Brain microvascular endothelial cell (primary cell): ENCODE measurements around the gene ASAP3.

ENCODE experiments used
- DNase-seq: peaks from one replicate; pipeline ENCODE4 v3.0.0-alpha.2; 2020
- H3K27ac ChIP-seq: fragments of 250-450 bp; sonication (Bioruptor Pico); 2 replicates; pipeline ENCODE4 v1.5.1; 2020; ENCODE audit warnings: mild to moderate bottlenecking, moderate library complexity
- H3K27me3 ChIP-seq: fragments of 250-450 bp; sonication (Bioruptor Pico); replicated peaks from 2 replicates; pipeline ENCODE4 v1.5.1; 2020; ENCODE audit warnings: mild to moderate bottlenecking
- H3K36me3 ChIP-seq: fragments of 250-450 bp; sonication (Bioruptor Pico); replicated peaks from 2 replicates; pipeline ENCODE4 v1.5.1; 2020; ENCODE audit warnings: mild to moderate bottlenecking
- H3K4me3 ChIP-seq: 2 replicates; pipeline ENCODE4 v1.5.1; 2011; ENCODE audit warnings: low read depth, mild to moderate bottlenecking, control low read depth, low read length, moderate library complexity
- in situ Hi-C: cut with HindIII; loops from 2 replicates; pipeline ENCODE4 v1.10.0; 2017; ENCODE audit warnings: low sequenced_read_pairs, low pct_ligation_motif_present
- TF ChIP-seq, protein P1 (sequence below): IDR thresholded peaks from 2 replicates; pipeline ENCODE4 v1.5.1; 2011; ENCODE audit warnings: low read depth, mild to moderate bottlenecking, moderate library complexity, low read length, control low read depth, inconsistent platforms; ENCODE audit errors: missing control alignments

The ASAP3 gene

DNA sequence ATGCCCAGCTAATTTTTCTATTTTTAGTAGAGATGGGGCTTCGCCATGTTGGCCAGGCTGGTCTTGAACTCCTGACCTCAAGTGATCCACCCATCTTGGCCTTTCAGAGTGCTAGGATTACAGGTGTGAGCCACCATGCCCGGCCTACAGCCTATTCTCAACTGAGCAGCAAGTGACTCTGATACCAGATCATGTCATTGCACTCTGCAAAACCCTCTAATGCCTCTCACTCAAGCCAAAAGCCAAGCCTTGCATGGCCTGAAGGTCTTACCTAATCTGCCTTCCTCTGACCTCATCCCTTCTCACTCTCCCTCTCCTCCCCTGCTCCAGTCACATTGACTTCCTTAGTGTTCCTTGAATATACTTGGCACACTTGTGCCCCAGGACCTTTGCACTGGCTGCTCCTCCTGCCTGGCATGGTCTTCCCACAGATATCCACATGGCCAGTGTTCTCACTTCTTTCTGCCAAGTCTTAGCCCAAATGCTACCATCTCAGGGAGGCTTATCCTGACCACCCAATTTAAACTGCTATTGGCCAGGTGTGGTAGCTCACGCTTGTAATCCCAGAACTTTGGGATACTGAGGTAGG lies 8.2 kb upstream of the ASAP3 start:
- Histone ChIP-seq H3K27me3 (no peaks in the 10 kb centered on the region), H3K4me3 (no peak overlapping the region), H3K27ac (no peak overlapping the region), H3K36me3 (no peaks in the 10 kb centered on the region)
- no peak for DNase-seq
- TF ChIP-seq, protein P1, sequence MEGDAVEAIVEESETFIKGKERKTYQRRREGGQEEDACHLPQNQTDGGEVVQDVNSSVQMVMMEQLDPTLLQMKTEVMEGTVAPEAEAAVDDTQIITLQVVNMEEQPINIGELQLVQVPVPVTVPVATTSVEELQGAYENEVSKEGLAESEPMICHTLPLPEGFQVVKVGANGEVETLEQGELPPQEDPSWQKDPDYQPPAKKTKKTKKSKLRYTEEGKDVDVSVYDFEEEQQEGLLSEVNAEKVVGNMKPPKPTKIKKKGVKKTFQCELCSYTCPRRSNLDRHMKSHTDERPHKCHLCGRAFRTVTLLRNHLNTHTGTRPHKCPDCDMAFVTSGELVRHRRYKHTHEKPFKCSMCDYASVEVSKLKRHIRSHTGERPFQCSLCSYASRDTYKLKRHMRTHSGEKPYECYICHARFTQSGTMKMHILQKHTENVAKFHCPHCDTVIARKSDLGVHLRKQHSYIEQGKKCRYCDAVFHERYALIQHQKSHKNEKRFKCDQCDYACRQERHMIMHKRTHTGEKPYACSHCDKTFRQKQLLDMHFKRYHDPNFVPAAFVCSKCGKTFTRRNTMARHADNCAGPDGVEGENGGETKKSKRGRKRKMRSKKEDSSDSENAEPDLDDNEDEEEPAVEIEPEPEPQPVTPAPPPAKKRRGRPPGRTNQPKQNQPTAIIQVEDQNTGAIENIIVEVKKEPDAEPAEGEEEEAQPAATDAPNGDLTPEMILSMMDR = no peak
- in situ Hi-C loops = no loop called here

DNA sequence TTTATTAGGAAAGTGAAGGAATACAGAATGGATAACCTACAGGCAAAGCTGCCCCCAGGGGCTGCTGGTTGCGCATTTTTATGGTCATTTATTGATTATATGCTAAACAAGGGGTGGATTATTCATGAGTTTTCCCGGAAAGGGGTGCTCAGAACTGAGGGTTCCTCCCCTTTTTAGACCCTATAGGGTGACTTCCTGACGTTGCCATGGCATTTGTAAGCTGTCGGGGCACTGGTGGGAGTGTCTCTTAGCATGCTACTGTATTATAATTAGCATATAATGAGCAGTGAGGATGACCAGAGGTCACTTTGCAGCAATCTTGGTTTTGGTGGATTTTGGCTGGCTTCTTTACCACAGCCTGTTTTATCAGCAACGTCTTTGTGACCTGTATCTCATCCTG lies 5.9 kb upstream of the ASAP3 start:
- Histone ChIP-seq H3K36me3 (no peaks in the 10 kb centered on the region), H3K4me3 (no peak overlapping the region), H3K27ac (no peak overlapping the region), H3K27me3 (no peaks in the 10 kb centered on the region)
- in situ Hi-C loops = no loop called here
- TF ChIP-seq, protein P1 = no peak
- no peak for DNase-seq

DNA sequence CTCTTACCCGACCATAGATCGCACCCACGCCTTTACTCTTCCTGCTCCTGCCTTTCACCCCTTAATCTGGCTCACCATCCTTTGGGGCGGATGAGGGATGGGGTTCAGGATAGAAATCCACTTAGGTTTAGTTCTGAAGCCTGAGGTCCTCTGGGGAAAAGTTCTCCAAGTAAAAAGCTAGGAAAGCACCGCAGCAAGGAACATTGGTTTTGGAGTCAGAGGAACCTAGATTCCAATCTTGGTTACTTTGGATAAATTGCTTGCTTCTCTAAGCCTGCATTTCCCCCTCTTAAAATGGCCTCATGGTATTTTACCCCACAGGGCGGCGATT lies 988 bp upstream of the ASAP3 start:
- TF ChIP-seq, protein P1 = no peak
- in situ Hi-C loops = no loop called here
- H3K27me3 ChIP-seq = no peaks in the 10 kb centered on the region
- no peaks in the 10 kb centered on the region for H3K36me3 ChIP-seq
- DNase-seq = no peak
- no peak overlapping the region for H3K27ac ChIP-seq
- peak overlapping the region; percentile 67 for H3K4me3 ChIP-seq

DNA sequence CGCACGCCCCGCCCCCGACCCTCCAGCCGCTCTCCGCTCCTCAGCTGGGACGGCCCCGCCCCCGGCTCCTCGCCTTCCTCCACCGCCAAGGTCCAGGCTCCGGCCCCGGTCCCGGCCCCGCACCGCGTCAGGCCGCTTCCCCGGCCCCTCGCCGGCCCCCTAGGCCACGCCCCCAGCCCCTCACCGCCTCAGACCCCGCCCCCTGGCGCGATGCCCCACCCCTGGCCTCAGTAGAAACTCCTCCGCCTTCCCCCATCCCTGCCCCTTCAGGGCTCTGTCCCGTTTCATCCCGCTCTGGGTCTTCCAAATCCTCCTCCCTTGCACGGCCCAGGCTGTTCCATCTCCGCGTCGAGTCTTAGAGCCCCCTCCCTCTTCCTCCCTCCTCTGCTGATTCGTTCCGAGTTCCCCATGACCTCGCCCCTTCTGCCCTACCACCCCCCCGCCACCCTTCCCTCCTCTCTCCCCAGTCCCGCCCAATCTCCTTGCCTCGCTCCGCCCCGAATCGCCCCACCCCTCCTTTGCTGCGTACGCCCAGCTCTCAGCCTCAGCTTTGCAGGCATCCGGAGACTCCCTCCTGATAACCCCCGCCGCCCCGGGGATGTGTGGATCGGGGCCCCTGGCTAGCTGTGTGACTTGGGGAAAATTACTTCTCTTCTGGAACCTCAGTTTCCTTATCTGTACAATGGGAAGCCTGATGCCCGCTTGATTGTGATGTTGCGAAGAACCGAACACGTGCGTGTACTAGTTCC lies 448 bp upstream of the ASAP3 start:
- no peak overlapping the region for H3K27ac ChIP-seq
- in situ Hi-C loops = no loop called here
- no peaks in the 10 kb centered on the region for H3K36me3 ChIP-seq
- TF ChIP-seq, protein P1 = no peak
- peak overlapping the region; percentile 67 for H3K4me3 ChIP-seq
- DNase-seq = peak; percentile 75
- H3K27me3 ChIP-seq = no peaks in the 10 kb centered on the region

DNA sequence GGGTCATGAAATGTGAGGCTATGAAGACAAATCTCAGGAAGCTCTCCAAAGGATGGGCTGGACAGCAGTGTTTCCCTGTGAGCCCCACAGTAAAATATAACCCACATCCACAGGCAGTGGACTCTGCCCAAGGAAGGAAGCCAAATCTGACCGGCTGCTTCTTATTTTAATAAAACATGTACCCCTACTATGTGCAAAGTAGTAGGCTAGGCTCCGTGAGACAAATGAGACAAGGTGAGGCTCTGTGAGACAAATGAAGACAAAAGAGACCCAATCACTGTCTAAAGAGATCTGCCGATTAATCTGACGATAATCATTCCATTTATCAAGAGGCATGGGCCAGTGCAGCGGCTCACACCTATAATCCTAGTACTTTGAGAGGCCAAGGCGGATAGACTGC lies 2.1 kb downstream of the ASAP3 start:
- no peak for DNase-seq
- TF ChIP-seq, protein P1 = no peak
- no peak overlapping the region for H3K27ac ChIP-seq
- no peaks in the 10 kb centered on the region for H3K27me3 ChIP-seq
- in situ Hi-C loops = no loop called here
- no peak overlapping the region for H3K4me3 ChIP-seq
- H3K36me3 ChIP-seq = no peaks in the 10 kb centered on the region
